Activated naive CD8-positive, alpha-beta T cell treated with anti-CD3 and anti-CD28 coated beads for 36 hours (primary cell): Measurements from ENCODE around the gene ZEB1. TPM values are rescaled to one million over a fixed set of nuclear protein-coding genes. Genes with fewer than 3 reads are reported as not detected.
"Not testable (repeated sequence)": the region's sequence is repeated elsewhere in the genome, so short reads cannot be mapped to it uniquely, and the experiment has no call there.

Experiments used
- DNase-seq: peaks from one replicate; pipeline ENCODE4 v3.0.0; 2021
- H3K27ac Mint-ChIP-seq: one replicate; pipeline ENCODE4 v1.8.0; 2022; ENCODE audit warnings: mild to moderate bottlenecking, moderate library complexity, mixed read lengths
- H3K27me3 Mint-ChIP-seq: one replicate; pipeline ENCODE4 v1.8.0; 2022; ENCODE audit warnings: mild to moderate bottlenecking, mixed read lengths
- H3K36me3 Mint-ChIP-seq: one replicate; pipeline ENCODE4 v1.8.0; 2021; ENCODE audit warnings: mild to moderate bottlenecking, mixed read lengths
- H3K4me1 Mint-ChIP-seq: one replicate; pipeline ENCODE4 v1.8.0; 2021; ENCODE audit warnings: mixed read lengths
- H3K4me3 Mint-ChIP-seq: one replicate; pipeline ENCODE4 v1.8.0; 2022; ENCODE audit warnings: mild to moderate bottlenecking, moderate library complexity, mixed read lengths
- H3K9me3 Mint-ChIP-seq: one replicate; pipeline ENCODE4 v1.8.0; 2022; ENCODE audit warnings: mixed read lengths
- total RNA-seq, 2 experiments: library from RNA; stranded (reverse); gene quantifications; one replicate each; pipeline ENCODE4 v1.2.3, GENCODE V29; 2021

The ZEB1 gene
- total RNA-seq, 2 experiments from 2014 or later = 23.5 to 27.8 TPM

GRCh38 chr10:31343009-31343408, 24.0 kb downstream of the ZEB1 start:
- no peak for DNase-seq
- Mint-ChIP-seq H3K9me3 (no peaks in the 10 kb centered on the region), H3K4me3 (no peak overlapping the region), H3K4me1 (peaks cover 44% of the 10 kb centered on the region), H3K27ac (no peak overlapping the region), H3K27me3 (no peaks in the 10 kb centered on the region), H3K36me3 (peaks cover 9% of the 10 kb centered on the region)

DNA sequence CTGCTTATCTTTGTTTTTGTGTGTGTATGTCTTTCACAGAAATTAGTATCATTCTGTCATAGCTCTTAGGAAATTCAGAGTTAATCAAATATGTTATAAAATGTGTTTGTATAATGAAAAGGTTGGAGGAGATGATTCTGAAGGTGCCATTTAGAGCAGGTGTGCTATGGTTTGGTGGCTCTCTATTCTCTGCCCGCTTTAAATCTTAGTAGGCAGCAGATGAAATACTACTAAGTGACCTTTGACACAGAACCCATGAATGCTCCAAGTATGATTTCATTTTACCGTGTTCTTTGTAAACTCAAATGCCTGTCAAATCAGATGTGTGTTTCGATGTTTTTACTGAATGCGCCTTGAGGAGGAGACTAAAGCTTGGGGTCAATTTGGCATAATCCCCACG, 24.5 kb downstream of the ZEB1 start:
- Mint-ChIP-seq H3K9me3 (no peaks in the 10 kb centered on the region), H3K27ac (peak overlapping the region; percentile 92), H3K4me3 (peak overlapping the region; percentile 47), H3K27me3 (no peaks in the 10 kb centered on the region), H3K36me3 (peaks cover 9% of the 10 kb centered on the region), H3K4me1 (peaks cover 47% of the 10 kb centered on the region)
- DNase-seq = no peak

DNA sequence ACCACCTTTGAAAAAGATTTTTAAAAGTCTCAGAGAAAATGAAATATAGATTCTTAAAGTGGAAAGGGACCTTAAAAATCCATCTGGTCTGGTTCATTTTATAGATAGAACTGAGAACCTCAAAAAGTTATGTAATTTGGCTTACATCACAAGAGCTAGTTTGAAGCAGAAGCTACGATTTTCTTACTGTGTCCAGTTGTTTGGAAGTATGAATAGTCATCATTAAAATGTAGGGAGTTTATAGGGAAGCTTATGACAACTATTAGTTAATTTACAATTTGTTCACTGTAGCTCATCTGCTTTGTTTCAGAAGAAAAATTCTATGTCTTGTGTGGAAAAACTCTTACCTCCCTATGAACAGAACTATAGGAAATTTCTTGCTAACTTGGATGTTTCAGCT, 26.9 kb downstream of the ZEB1 start:
- H3K9me3 Mint-ChIP-seq = no peaks in the 10 kb centered on the region
- H3K27me3 Mint-ChIP-seq = no peaks in the 10 kb centered on the region
- peaks cover 60% of the 10 kb centered on the region for H3K4me1 Mint-ChIP-seq
- peaks cover 10% of the 10 kb centered on the region for H3K36me3 Mint-ChIP-seq
- no peak overlapping the region for H3K27ac Mint-ChIP-seq
- no peak for DNase-seq
- no peak overlapping the region for H3K4me3 Mint-ChIP-seq

DNA sequence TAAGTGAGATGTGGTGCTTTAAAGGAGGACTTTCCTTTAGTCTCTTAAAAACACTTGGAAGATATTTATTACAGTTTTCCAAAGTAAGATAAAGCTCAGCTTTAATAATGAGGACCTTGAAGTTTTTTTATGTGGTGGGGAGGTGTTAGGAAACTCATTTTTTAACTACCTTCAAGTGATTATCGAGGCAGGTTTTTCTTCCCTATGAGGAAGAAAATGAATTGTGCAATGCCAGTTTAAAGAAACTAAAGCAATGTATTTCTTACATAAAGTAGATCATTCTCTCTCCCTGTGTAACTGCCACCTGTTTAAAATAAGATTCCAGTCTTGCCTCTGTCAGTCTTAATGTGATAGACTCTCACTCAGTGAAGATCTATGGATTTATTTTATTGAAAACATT, 27.9 kb downstream of the ZEB1 start:
- Mint-ChIP-seq H3K27ac (peak overlapping the region; percentile 31), H3K36me3 (peaks cover 10% of the 10 kb centered on the region), H3K9me3 (no peaks in the 10 kb centered on the region), H3K4me1 (peaks cover 63% of the 10 kb centered on the region), H3K27me3 (no peaks in the 10 kb centered on the region), H3K4me3 (no peak overlapping the region)
- DNase-seq = no peak

DNA sequence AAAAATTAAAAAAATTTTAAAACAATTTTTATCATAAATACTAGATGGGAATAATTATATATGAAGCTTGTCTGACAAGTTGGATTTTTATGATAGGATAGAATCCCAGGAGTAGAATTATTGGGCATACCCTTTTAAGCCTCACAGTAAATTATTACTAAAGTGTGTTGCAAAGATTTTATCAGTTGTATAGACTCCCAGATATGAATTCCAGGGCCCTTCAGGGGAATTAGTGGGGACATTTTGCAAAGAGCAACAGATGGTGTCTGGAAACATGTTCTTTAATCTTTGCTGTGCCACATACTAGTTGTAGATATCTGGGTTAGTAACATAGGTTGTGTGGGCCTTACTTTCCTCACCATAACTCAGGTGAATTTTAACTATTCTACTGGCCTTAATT, 28.7 kb downstream of the ZEB1 start:
- no peak for DNase-seq
- no peaks in the 10 kb centered on the region for H3K9me3 Mint-ChIP-seq
- no peaks in the 10 kb centered on the region for H3K27me3 Mint-ChIP-seq
- H3K4me3 Mint-ChIP-seq = no peak overlapping the region
- H3K4me1 Mint-ChIP-seq = peaks cover 69% of the 10 kb centered on the region
- peak overlapping the region; percentile 56 for H3K27ac Mint-ChIP-seq
- H3K36me3 Mint-ChIP-seq = peaks cover 14% of the 10 kb centered on the region

DNA sequence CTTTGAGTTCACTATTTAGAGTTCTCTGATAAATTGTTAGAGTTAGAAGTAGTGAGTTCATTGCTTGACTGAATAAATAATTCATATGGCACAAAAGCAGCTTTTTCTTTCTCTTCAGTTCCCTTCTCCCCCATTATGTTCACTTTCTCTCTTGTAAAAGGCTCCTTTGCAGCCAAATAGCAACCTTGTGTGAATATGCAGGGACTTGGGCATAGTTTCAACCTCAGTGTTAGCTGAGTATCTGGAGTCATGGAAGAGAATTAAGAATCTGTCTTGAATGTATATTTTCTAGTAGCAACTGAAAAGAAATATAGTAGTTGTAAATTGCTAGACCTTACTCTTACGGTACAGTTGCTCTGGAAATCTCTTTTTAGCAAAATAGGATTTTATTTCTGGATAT, 31.9 kb downstream of the ZEB1 start:
- H3K4me3 Mint-ChIP-seq = no peak overlapping the region
- no peaks in the 10 kb centered on the region for H3K27me3 Mint-ChIP-seq
- DNase-seq = no peak
- no peaks in the 10 kb centered on the region for H3K9me3 Mint-ChIP-seq
- H3K27ac Mint-ChIP-seq = no peak overlapping the region
- peaks cover 69% of the 10 kb centered on the region for H3K4me1 Mint-ChIP-seq
- peaks cover 8% of the 10 kb centered on the region for H3K36me3 Mint-ChIP-seq

DNA sequence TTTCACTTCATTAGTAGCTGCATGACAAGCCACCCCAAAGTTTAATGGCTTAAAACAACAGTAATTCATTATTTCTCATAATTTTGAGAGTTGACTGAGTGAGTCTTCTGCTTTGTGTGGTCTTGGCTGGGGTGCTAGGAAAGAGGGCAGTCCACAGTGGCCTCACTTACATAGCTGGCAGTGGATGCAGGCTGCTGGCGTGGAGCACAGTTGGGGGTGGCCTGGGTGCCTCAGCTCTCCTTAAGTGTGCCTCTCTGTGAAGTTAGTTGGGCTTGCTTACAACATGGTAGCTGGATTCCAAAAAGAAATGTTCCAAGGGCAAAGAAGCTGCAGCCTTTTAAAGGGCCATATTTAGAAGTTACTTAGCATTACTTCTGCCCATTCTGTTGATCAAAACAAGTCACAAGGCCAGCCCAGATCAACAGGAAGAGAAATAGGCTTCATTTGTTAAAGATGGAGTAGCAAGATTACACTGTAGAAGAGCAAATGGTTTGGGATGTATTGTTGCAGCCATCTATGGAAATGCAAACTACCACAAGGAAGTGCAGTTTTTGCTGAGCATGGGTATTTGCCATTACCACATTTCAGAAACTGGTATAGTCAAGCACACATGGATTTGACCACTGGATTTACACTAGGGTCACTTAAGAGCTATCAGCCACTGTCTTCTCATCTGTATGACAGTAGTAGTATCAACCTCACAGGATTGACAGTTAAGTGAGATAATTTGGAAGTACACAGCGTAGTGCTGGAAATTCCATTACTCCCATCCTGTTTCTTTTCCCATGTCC, 33.6 kb downstream of the ZEB1 start:
- no peak for DNase-seq
- H3K9me3 Mint-ChIP-seq = no peaks in the 10 kb centered on the region
- peak overlapping the region; percentile 58 for H3K27ac Mint-ChIP-seq
- no peak overlapping the region for H3K4me3 Mint-ChIP-seq
- H3K27me3 Mint-ChIP-seq = no peaks in the 10 kb centered on the region
- peaks cover 8% of the 10 kb centered on the region for H3K36me3 Mint-ChIP-seq
- peaks cover 59% of the 10 kb centered on the region for H3K4me1 Mint-ChIP-seq

GRCh38 chr10:31353574-31353973, 34.6 kb downstream of the ZEB1 start:
- Mint-ChIP-seq H3K4me3 (no peak overlapping the region), H3K27me3 (no peaks in the 10 kb centered on the region), H3K36me3 (peaks cover 11% of the 10 kb centered on the region), H3K4me1 (peaks cover 57% of the 10 kb centered on the region), H3K27ac (peak overlapping the region; percentile 81), H3K9me3 (no peaks in the 10 kb centered on the region)
- peak; percentile 17 for DNase-seq

GRCh38 chr10:31358688-31359330, 39.8 kb downstream of the ZEB1 start:
- Mint-ChIP-seq H3K4me3 (no peak overlapping the region), H3K27ac (no peak overlapping the region), H3K36me3 (peaks cover 23% of the 10 kb centered on the region), H3K4me1 (peaks cover 26% of the 10 kb centered on the region), H3K27me3 (no peaks in the 10 kb centered on the region), H3K9me3 (no peaks in the 10 kb centered on the region)
- DNase-seq = no peak

DNA sequence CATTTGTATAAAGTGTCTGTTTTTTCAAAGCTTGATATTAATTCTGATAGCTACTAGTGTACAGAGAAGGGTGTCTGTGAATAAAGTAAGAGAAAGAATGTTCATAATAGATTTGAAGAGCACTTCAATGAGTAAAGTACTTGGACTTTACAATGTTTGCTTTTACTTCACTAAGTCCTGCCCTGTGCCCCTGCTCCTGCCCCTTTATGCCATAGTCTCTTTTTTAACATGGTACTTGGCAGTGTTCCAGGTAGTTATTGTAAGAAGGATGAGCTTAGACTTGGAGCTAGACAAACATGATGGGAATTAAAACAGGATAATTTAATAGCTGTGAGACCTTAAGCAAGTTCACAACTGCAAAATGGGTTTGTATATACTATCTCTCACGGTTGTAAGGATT, 41.0 kb downstream of the ZEB1 start:
- Mint-ChIP-seq H3K27me3 (no peaks in the 10 kb centered on the region), H3K9me3 (no peaks in the 10 kb centered on the region), H3K4me1 (peaks cover 19% of the 10 kb centered on the region), H3K27ac (no peak overlapping the region), H3K4me3 (no peak overlapping the region), H3K36me3 (peaks cover 28% of the 10 kb centered on the region)
- no peak for DNase-seq

DNA sequence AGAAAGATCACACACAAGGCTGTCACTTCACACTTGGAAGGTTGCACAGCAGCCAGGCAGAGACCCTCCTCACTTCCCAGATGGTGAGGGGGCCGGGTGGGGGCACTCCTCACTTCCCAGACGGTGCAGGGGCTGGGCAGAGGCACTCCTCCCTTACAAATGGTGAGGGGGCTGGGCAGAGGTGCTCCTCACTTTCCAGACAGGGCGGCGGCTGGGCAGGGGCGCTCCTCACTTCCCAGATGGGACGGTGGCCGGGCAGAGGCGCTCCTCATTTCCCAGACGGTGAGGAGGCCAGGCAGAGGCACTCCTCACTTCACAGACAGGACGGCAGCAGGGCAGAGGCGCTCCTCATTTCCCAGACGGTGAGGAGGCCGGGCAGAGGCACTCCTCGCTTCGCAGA, 42.5 kb downstream of the ZEB1 start:
- DNase-seq, H3K27me3 Mint-ChIP-seq, H3K27ac Mint-ChIP-seq, H3K4me3 Mint-ChIP-seq, H3K9me3 Mint-ChIP-seq: not testable (repeated sequence)
- Mint-ChIP-seq H3K36me3 (peaks cover 28% of the 10 kb centered on the region), H3K4me1 (peaks cover 14% of the 10 kb centered on the region)

DNA sequence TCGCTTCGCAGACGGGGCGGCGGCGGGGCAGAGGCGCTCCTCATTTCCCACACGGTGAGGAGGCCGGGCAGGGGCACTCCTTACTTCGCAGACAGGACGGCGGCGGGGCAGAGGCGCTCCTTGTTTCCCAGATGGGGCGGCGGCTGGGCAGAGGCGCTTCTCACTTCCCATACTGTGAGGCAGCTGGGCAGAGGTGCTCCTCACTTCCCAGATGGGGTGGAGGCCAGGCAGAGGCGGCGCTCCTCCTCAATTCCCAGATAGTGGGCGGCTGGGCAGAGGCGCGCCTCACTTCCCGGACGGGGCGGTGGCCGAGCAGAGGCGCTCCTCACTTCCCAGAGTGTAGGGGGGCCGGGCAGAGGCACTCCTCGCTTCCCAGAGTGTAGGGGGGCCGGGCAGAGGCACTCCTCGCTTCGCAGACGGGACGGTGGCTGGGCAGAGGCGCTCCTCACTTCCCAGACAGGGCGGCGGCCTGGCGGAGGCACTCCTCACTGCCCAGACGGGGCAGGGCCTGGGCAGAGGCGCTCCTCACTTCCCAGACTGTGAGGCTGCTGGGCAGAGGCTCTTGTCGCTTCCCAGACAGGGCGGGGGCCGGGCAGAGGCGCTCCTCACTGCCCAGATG, 43.1 kb downstream of the ZEB1 start:
- Mint-ChIP-seq H3K36me3 (peaks cover 28% of the 10 kb centered on the region), H3K4me1 (peaks cover 16% of the 10 kb centered on the region), H3K27me3 (no peaks in the 10 kb centered on the region), H3K27ac (no peak overlapping the region), H3K9me3 (no peaks in the 10 kb centered on the region), H3K4me3 (no peak overlapping the region)
- no peak for DNase-seq

- H3K4me1 Mint-ChIP-seq = peaks cover 10% of the 10 kb centered on the region
- peaks cover 28% of the 10 kb centered on the region for H3K36me3 Mint-ChIP-seq
- H3K9me3 Mint-ChIP-seq, H3K27ac Mint-ChIP-seq, DNase-seq, H3K4me3 Mint-ChIP-seq, H3K27me3 Mint-ChIP-seq: not testable (repeated sequence)
Measured at GRCh38 chr10:31363696-31364095, 44.7 kb downstream of the ZEB1 start.

DNA sequence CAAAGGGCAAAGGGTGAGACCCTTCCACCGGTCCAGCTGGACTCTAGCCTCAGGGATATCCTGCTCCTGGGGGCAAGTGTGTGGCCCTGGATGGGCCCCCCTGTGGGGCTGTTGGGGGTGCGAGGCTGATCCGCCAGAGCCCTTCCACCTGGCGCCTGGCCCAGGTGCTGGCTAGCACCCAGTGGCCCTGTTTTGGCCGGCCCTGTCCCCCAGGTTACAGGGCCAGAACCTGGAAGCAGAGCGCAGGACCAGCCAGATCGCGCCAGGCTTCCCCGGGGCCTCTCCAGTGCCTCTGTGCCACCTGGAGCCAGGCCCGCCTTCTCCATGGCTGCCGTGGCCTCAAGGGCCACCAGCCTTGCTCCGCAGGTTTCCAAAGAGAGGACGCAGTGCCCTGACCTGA, 45.2 kb downstream of the ZEB1 start:
- not testable (repeated sequence) for H3K27ac Mint-ChIP-seq, DNase-seq, H3K4me3 Mint-ChIP-seq, H3K9me3 Mint-ChIP-seq, H3K27me3 Mint-ChIP-seq
- Mint-ChIP-seq H3K36me3 (peaks cover 31% of the 10 kb centered on the region), H3K4me1 (peaks cover 16% of the 10 kb centered on the region)

GRCh38 chr10:31366703-31367102, 47.7 kb downstream of the ZEB1 start:
- Mint-ChIP-seq H3K27ac (no peak overlapping the region), H3K4me1 (peaks cover 32% of the 10 kb centered on the region), H3K9me3 (peaks cover 5% of the 10 kb centered on the region), H3K4me3 (no peak overlapping the region), H3K27me3 (no peaks in the 10 kb centered on the region), H3K36me3 (peaks cover 27% of the 10 kb centered on the region)
- no peak for DNase-seq
